ENCODE results near the gene GABBR1.
A peak's percentile ranks its signal among the peaks of the same experiment; 100 is the strongest.
"Not testable (repeated sequence)": the region's sequence is repeated elsewhere in the genome, so short reads cannot be mapped to it uniquely, and the experiment has no call there.

GABBR1 gene

GRCh38 chr6:29671026-29671425 is 38.0 kb upstream of the GABBR1 start:
- H3K4me1 ChIP-seq (ENCODE audit: control insufficient read depth, insufficient read depth, low read length) = peaks cover 29% of the 10 kb centered on the region
- no peak overlapping the region for H3K27ac ChIP-seq (ENCODE audit: low read depth, low read length)
- H3K4me3 ChIP-seq (ENCODE audit: low read depth, low read length) = no peak overlapping the region
- H3K9me3 ChIP-seq (ENCODE audit: control insufficient read depth, insufficient read depth, low read depth, low read length) = no peaks in the 10 kb centered on the region
- H3K9ac ChIP-seq (ENCODE audit: low read length) = no peak overlapping the region
- H3K27me3 ChIP-seq (ENCODE audit: control insufficient read depth, insufficient read depth, low read length) = peaks cover 12% of the 10 kb centered on the region; the same call in 1 of the 2 replicates
- no peaks in the 10 kb centered on the region for H3K36me3 ChIP-seq (ENCODE audit: control insufficient read depth, insufficient read depth, low read length)

- Histone ChIP-seq H3K9ac (ENCODE audit: low read length) (peak overlapping the region; percentile 81), H3K4me1 (ENCODE audit: control insufficient read depth, insufficient read depth, low read length) (peaks cover 51% of the 10 kb centered on the region), H3K36me3 (ENCODE audit: control insufficient read depth, insufficient read depth, low read length) (no peaks in the 10 kb centered on the region), H3K27me3 (ENCODE audit: control insufficient read depth, insufficient read depth, low read length) (peaks cover 12% of the 10 kb centered on the region; the same call in 1 of the 2 replicates), H3K4me3 (ENCODE audit: low read depth, low read length) (peak overlapping the region; percentile 33), H3K27ac (ENCODE audit: low read depth, low read length) (peak overlapping the region; percentile 87), H3K9me3 (ENCODE audit: control insufficient read depth, insufficient read depth, low read depth, low read length) (no peaks in the 10 kb centered on the region)
Observed at GRCh38 chr6:29667158-29667557, 34.2 kb upstream of the GABBR1 start.

- Histone ChIP-seq H3K4me3 (ENCODE audit: low read depth, low read length) (peak overlapping the region; percentile 33), H3K27me3 (ENCODE audit: control insufficient read depth, insufficient read depth, low read length) (peaks cover 12% of the 10 kb centered on the region; the same call in 1 of the 2 replicates), H3K9ac (ENCODE audit: low read length) (peak overlapping the region; percentile 81), H3K36me3 (ENCODE audit: control insufficient read depth, insufficient read depth, low read length) (no peaks in the 10 kb centered on the region), H3K4me1 (ENCODE audit: control insufficient read depth, insufficient read depth, low read length) (peaks cover 51% of the 10 kb centered on the region), H3K27ac (ENCODE audit: low read depth, low read length) (peak overlapping the region; percentile 87), H3K9me3 (ENCODE audit: control insufficient read depth, insufficient read depth, low read depth, low read length) (no peaks in the 10 kb centered on the region)
Observed at GRCh38 chr6:29666826-29667130, 33.8 kb upstream of the GABBR1 start.

- H3K9me3 ChIP-seq (ENCODE audit: control insufficient read depth, insufficient read depth, low read depth, low read length) = no peaks in the 10 kb centered on the region
- H3K4me1 ChIP-seq (ENCODE audit: control insufficient read depth, insufficient read depth, low read length) = peaks cover 54% of the 10 kb centered on the region
- H3K27ac ChIP-seq (ENCODE audit: low read depth, low read length) = peak overlapping the region; percentile 87
- H3K27me3 ChIP-seq (ENCODE audit: control insufficient read depth, insufficient read depth, low read length) = peaks cover 8% of the 10 kb centered on the region; the same call in 1 of the 2 replicates
- peak overlapping the region; percentile 33 for H3K4me3 ChIP-seq (ENCODE audit: low read depth, low read length)
- peak overlapping the region; percentile 81 for H3K9ac ChIP-seq (ENCODE audit: low read length)
- H3K36me3 ChIP-seq (ENCODE audit: control insufficient read depth, insufficient read depth, low read length) = no peaks in the 10 kb centered on the region
Observed at GRCh38 chr6:29665942-29666825, 33.2 kb upstream of the GABBR1 start.

GRCh38 chr6:29663300-29664042 is 30.5 kb upstream of the GABBR1 start:
- H3K4me1 ChIP-seq (ENCODE audit: control insufficient read depth, insufficient read depth, low read length) = peaks cover 53% of the 10 kb centered on the region
- H3K36me3 ChIP-seq (ENCODE audit: control insufficient read depth, insufficient read depth, low read length) = no peaks in the 10 kb centered on the region
- peak overlapping the region; percentile 98 for H3K27ac ChIP-seq (ENCODE audit: low read depth, low read length)
- H3K4me3 ChIP-seq (ENCODE audit: low read depth, low read length) = no peak overlapping the region
- H3K9me3 ChIP-seq (ENCODE audit: control insufficient read depth, insufficient read depth, low read depth, low read length) = no peaks in the 10 kb centered on the region
- no peaks in the 10 kb centered on the region; the same call in 1 of the 2 replicates for H3K27me3 ChIP-seq (ENCODE audit: control insufficient read depth, insufficient read depth, low read length)
- H3K9ac ChIP-seq (ENCODE audit: low read length) = peak overlapping the region; percentile 56

- H3K4me1 ChIP-seq (ENCODE audit: control insufficient read depth, insufficient read depth, low read length) = peaks cover 41% of the 10 kb centered on the region
- not testable (repeated sequence) for H3K36me3 ChIP-seq (ENCODE audit: control insufficient read depth, insufficient read depth, low read length); H3K27me3 ChIP-seq (ENCODE audit: control insufficient read depth, insufficient read depth, low read length); H3K9me3 ChIP-seq (ENCODE audit: control insufficient read depth, insufficient read depth, low read depth, low read length)
- H3K4me3 ChIP-seq (ENCODE audit: low read depth, low read length) = peak overlapping the region; percentile 4; the same call in 1 of the 2 replicates
- H3K9ac ChIP-seq (ENCODE audit: low read length) = peak overlapping the region; percentile 87
- H3K27ac ChIP-seq (ENCODE audit: low read depth, low read length) = peak overlapping the region; percentile 98
Observed at GRCh38 chr6:29661502-29662141, 28.6 kb upstream of the GABBR1 start.

GRCh38 chr6:29661071-29661470 is 28.1 kb upstream of the GABBR1 start:
- Histone ChIP-seq H3K4me3 (ENCODE audit: low read depth, low read length) (0 out of 2 replicates have a peak overlapping the region, but pooled peaks have one; percentile 4), H3K27ac (ENCODE audit: low read depth, low read length) (peak overlapping the region; percentile 98)

GRCh38 chr6:29656798-29657197 is 23.8 kb upstream of the GABBR1 start, which contains the start of gene MOG:
TSS of gene MOG (plus strand) at chr6:29657092. CDS start at chr6:29657210, 118 bp downstream.
- Histone ChIP-seq H3K9me3 (ENCODE audit: control insufficient read depth, insufficient read depth, low read depth, low read length) (no peaks in the 10 kb centered on the region), H3K36me3 (ENCODE audit: control insufficient read depth, insufficient read depth, low read length) (no peaks in the 10 kb centered on the region), H3K27me3 (ENCODE audit: control insufficient read depth, insufficient read depth, low read length) (no peaks in the 10 kb centered on the region), H3K4me1 (ENCODE audit: control insufficient read depth, insufficient read depth, low read length) (peaks cover 37% of the 10 kb centered on the region), H3K4me3 (ENCODE audit: low read depth, low read length) (no peak within 1 kb of the TSS), H3K9ac (ENCODE audit: low read length) (no peak within 1 kb of the TSS), H3K27ac (ENCODE audit: low read depth, low read length) (0 out of 2 replicates have a peak within 1 kb of the TSS, but pooled peaks have one; percentile 14)

More at GRCh38 chr6:29661071-29661470, 28.1 kb upstream of the GABBR1 start:
- H3K9me3 ChIP-seq (ENCODE audit: control insufficient read depth, insufficient read depth, low read depth, low read length) = no peaks in the 10 kb centered on the region
- H3K36me3 ChIP-seq (ENCODE audit: control insufficient read depth, insufficient read depth, low read length) = no peaks in the 10 kb centered on the region
- H3K4me1 ChIP-seq (ENCODE audit: control insufficient read depth, insufficient read depth, low read length) = peaks cover 41% of the 10 kb centered on the region
- H3K9ac ChIP-seq (ENCODE audit: low read length) = peak overlapping the region; percentile 87
- H3K27me3 ChIP-seq (ENCODE audit: control insufficient read depth, insufficient read depth, low read length) = no peaks in the 10 kb centered on the region

GRCh38 chr6:29656157-29656556 is 23.2 kb upstream of the GABBR1 start:
- no peak overlapping the region for H3K4me3 ChIP-seq (ENCODE audit: low read depth, low read length)
- H3K4me1 ChIP-seq (ENCODE audit: control insufficient read depth, insufficient read depth, low read length) = peaks cover 38% of the 10 kb centered on the region
- H3K9me3 ChIP-seq (ENCODE audit: control insufficient read depth, insufficient read depth, low read depth, low read length) = no peaks in the 10 kb centered on the region
- H3K27ac ChIP-seq (ENCODE audit: low read depth, low read length) = no peak overlapping the region
- no peaks in the 10 kb centered on the region for H3K36me3 ChIP-seq (ENCODE audit: control insufficient read depth, insufficient read depth, low read length)
- H3K27me3 ChIP-seq (ENCODE audit: control insufficient read depth, insufficient read depth, low read length) = no peaks in the 10 kb centered on the region
- H3K9ac ChIP-seq (ENCODE audit: low read length) = no peak overlapping the region

- Histone ChIP-seq H3K4me3 (ENCODE audit: low read depth, low read length) (no peak overlapping the region), H3K27ac (ENCODE audit: low read depth, low read length) (no peak overlapping the region), H3K4me1 (ENCODE audit: control insufficient read depth, insufficient read depth, low read length) (peaks cover 33% of the 10 kb centered on the region), H3K9ac (ENCODE audit: low read length) (no peak overlapping the region), H3K9me3 (ENCODE audit: control insufficient read depth, insufficient read depth, low read depth, low read length) (no peaks in the 10 kb centered on the region), H3K36me3 (ENCODE audit: control insufficient read depth, insufficient read depth, low read length) (no peaks in the 10 kb centered on the region), H3K27me3 (ENCODE audit: control insufficient read depth, insufficient read depth, low read length) (no peaks in the 10 kb centered on the region)
Observed at GRCh38 chr6:29655658-29656057, 22.7 kb upstream of the GABBR1 start.

Measured in HUES6 (cell line).